ENCODE data around the gene KDM4B.

Gene KDM4B

DNA sequence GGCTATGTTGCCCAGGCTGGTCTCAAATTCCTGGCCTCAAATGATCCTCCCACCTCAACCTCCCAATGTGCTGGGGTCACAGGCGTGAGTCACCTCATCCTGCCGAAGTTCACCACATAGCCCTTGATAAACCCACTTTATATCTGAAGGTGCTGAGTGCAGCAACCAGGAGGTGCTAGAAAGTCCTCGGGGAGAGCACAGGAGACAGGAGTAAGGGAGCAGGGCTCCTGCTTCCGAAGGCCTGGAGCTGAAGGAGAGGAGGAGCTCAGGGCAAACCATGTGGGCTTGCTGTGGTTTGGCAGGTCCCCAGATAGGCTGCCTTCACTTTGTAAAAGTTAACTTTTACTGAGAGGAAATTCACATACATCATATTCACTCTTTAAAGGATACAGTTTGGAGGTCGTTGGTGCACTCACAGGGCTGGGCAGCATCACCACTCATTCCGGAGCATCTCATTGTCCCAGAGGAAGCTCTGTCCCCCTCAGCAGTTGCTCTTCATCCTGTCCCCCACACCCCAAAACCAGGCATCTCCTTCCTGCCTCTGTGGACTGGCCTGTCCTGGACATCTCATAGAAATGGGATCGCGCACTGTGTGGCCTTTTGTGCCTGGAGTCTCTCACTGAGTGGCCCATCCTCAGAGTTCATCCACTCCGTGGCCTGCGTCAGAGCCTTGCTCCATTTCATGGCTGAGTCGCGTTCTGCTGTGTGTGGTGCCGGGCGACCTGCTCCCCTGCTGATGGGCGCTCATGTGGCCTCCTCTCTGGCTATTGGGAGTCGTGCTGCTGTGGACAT, 49.5 kb downstream of the KDM4B start:
- TF ChIP-seq, protein P1, sequence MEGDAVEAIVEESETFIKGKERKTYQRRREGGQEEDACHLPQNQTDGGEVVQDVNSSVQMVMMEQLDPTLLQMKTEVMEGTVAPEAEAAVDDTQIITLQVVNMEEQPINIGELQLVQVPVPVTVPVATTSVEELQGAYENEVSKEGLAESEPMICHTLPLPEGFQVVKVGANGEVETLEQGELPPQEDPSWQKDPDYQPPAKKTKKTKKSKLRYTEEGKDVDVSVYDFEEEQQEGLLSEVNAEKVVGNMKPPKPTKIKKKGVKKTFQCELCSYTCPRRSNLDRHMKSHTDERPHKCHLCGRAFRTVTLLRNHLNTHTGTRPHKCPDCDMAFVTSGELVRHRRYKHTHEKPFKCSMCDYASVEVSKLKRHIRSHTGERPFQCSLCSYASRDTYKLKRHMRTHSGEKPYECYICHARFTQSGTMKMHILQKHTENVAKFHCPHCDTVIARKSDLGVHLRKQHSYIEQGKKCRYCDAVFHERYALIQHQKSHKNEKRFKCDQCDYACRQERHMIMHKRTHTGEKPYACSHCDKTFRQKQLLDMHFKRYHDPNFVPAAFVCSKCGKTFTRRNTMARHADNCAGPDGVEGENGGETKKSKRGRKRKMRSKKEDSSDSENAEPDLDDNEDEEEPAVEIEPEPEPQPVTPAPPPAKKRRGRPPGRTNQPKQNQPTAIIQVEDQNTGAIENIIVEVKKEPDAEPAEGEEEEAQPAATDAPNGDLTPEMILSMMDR (IDR thresholded peaks at IDR 0.05; ENCODE audit: low read depth, low read length), result no peak
- Histone ChIP-seq H3K36me3 (peaks cover 19% of the 10 kb centered on the region), H3K4me1 (no peaks in the 10 kb centered on the region), H3K9me3 (no peaks in the 10 kb centered on the region), H3K27me3 (no peaks in the 10 kb centered on the region), H3K4me3 (ENCODE audit: low read depth, low read length) (no peak overlapping the region)
- no peak for DNase-seq

DNA sequence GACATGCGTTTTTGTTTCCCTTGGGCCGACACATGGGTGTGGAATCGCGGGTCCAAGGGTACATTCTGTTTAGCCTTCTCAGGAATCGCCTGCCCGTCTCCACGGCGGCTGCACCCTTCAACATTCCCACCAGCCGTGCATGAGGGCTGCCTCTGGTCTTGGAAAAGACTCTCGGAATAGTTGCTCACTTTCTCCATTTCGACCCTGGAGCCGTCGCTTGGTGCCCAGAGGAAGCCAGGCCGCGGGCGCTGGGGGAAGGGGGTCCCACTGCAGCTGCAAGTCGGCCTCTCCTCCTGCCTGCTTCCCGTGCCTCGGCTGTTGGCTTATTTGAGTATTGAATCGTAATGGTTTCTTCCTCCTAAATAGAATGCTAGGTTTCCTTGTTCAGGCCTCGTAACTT, 51.5 kb downstream of the KDM4B start:
- Histone ChIP-seq H3K4me3 (ENCODE audit: low read depth, low read length) (no peak overlapping the region), H3K36me3 (peaks cover 19% of the 10 kb centered on the region), H3K27me3 (no peaks in the 10 kb centered on the region), H3K9me3 (no peaks in the 10 kb centered on the region), H3K4me1 (no peaks in the 10 kb centered on the region)
- TF ChIP-seq, protein P1 (IDR thresholded peaks at IDR 0.05; ENCODE audit: low read depth, low read length), result no peak
- no peak for DNase-seq

DNA sequence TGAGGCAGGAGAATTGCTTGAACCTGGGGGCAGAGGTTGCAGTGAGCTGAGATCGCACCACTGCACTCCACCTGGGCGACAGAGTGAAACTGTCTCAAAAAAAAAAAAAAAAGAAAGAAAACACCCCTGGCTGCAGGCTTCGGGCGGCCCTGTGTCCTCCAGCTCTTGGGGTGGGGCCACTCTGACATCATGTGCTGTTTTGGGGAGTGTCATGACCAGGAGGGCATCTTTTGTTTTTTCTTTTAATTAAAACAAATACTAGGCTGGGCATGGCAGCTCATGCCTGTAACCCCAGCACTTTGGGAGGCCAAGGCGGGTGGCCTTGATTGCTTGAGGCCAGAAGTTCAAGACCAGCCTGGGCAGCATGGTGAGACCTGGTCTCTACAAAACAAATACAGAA, 52.1 kb downstream of the KDM4B start:
- Histone ChIP-seq H3K36me3 (peaks cover 19% of the 10 kb centered on the region), H3K9me3 (no peaks in the 10 kb centered on the region)

DNA sequence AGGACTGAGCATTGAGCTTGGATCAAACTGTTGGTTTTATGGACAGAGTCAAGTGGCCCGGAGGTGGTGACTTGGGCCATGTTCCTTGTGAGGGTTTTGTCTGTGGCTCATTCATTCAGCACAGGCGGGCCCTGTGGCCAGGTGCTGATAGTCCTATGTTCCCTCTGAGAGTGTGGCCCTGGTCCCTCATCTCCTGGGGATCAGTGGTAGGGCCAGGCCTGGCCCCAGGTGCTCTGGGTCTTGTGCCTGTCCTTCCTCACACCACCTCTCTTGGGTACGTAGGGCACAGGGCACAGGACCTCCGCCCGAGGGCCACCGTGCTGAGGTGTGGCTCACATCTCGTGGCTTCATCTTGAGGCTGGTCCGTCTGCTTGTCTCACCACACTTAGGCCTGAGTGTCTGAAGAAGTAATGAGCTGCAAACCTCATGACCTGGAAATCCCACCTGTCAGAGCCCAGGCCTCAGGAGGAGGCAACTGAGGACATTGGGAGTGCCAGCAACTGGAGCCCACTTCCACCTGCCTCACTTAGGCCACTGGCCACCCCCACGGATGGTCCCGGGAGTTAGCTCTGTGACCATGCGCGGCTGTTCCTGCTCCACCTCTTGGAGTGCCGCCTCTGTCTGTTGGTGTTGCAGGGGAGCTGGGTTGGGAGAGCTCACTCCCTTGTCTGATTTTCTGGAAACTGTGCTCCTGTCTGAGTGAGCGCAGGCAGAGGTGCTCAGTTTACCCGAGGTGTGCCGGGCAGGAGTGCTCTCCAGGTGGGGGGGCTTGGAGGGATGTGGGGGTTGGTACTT, 53.4 kb downstream of the KDM4B start:
- Histone ChIP-seq H3K4me1 (no peaks in the 10 kb centered on the region), H3K36me3 (peaks cover 12% of the 10 kb centered on the region), H3K4me3 (ENCODE audit: low read depth, low read length) (no peak overlapping the region), H3K9me3 (no peaks in the 10 kb centered on the region), H3K27me3 (no peaks in the 10 kb centered on the region)
- TF ChIP-seq, protein P1 (IDR thresholded peaks at IDR 0.05; ENCODE audit: low read depth, low read length), result no peak
- no peak for DNase-seq

More for the DNA sequence above, 52.1 kb downstream of the KDM4B start:
- H3K27me3 ChIP-seq, result no peaks in the 10 kb centered on the region
- no peak overlapping the region for H3K4me3 ChIP-seq (ENCODE audit: low read depth, low read length)
- TF ChIP-seq, protein P1 (IDR thresholded peaks at IDR 0.05; ENCODE audit: low read depth, low read length), result no peak
- no peaks in the 10 kb centered on the region for H3K4me1 ChIP-seq
- DNase-seq, result no peak

DNA sequence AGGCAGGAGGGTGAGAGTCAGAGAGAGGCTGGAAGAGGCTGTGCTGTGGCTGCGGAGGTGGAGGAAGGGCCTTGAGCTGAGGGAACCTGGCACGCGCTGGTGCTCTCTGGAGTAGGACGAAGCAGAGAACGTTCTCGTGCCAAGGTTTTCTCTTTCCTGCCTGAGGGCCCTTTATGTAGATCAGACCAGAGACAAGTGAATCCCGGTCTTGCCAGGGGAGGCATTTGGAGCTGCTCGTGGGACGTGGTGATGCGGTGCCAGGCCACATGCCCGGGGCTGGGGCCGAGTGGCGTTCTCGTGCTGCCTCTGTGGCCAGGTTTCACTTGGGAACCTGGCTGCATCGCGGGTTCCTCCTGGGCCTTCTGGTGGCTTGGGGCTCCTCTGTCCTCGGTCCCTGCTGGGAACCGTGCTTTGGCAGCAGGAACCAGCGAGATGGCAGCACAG, 54.2 kb downstream of the KDM4B start:
- Histone ChIP-seq H3K9me3 (no peaks in the 10 kb centered on the region), H3K36me3 (peaks cover 12% of the 10 kb centered on the region), H3K4me1 (no peaks in the 10 kb centered on the region), H3K27me3 (no peaks in the 10 kb centered on the region), H3K4me3 (ENCODE audit: low read depth, low read length) (no peak overlapping the region)
- TF ChIP-seq, protein P1 (IDR thresholded peaks at IDR 0.05; ENCODE audit: low read depth, low read length), result no peak
- DNase-seq, result no peak

DNA sequence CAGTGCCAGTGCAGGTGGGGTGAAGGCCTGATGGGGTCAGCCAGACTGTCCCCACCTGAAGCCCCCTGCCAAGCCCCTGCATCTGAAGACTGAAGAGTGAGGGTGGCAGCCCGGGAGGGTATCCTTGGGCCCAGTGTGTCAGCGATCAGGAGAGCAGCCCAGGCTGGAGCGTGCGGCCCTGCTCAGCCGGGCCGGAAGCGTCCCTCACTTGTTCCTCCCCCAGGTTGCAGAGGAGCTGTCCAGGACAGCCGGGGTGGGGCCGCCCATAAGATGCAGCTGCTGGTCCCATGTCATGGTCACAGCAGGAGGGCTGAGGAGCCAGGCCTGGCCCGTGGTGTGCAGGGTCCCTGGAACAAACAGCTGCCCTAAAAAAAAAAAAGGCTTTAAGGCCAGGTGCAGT, 55.4 kb downstream of the KDM4B start:
- H3K27me3 ChIP-seq, result no peaks in the 10 kb centered on the region
- no peak overlapping the region for H3K4me3 ChIP-seq (ENCODE audit: low read depth, low read length)
- no peaks in the 10 kb centered on the region for H3K4me1 ChIP-seq
- DNase-seq, result no peak
- H3K36me3 ChIP-seq, result peaks cover 6% of the 10 kb centered on the region; the same call in 1 of the 2 replicates
- no peaks in the 10 kb centered on the region for H3K9me3 ChIP-seq
- TF ChIP-seq, protein P1 (IDR thresholded peaks at IDR 0.05; ENCODE audit: low read depth, low read length), result no peak

All from BE2C (cell line).